Uterus (tissue), 2 donors: Measurements from ENCODE around the gene AMBRA1.

ENCODE experiments used
- CTCF ChIP-seq, 4 experiments: fragments of 200-600 bp in 2 of 4; fragments of 450-650 bp in 2 of 4; sonication (generic) in 2 of 4; IDR thresholded peaks; one replicate each; pipeline ENCODE4 v1.5.1; 2016 to 2019; ENCODE audit warnings: antibody characterized with exemption in 4 of 4, mild to moderate bottlenecking in 2 of 4, moderate library complexity in 1 of 4
- POLR2A ChIP-seq, 2 donors: fragments of 450-650 bp; IDR thresholded peaks; one replicate each; pipeline ENCODE4 v1.6.1; 2016; ENCODE audit warnings: antibody characterized with exemption in 2 of 2, mild to moderate bottlenecking in 1 of 2, moderate library complexity in 1 of 2

GRCh38 chr11:46392421-46393230 is 201.2 kb downstream of the AMBRA1 start:
- no peak for TF ChIP-seq CTCF (IDR thresholded peaks at IDR 0.05)
- TF ChIP-seq POLR2A (IDR thresholded peaks at IDR 0.05): no peak
